Common myeloid progenitor, CD34-positive (primary cell): ENCODE data around the gene TMEM256.
A peak's percentile ranks its signal among the peaks of the same experiment; 100 is the strongest.

ENCODE experiments used
- CTCF ChIA-PET: fragments of 350-600 bp; sonication (Branson Sonifier 250); formaldehyde crosslinking; loops from one replicate; lab custom pipeline; 2021; ENCODE audit warnings: antibody characterized with exemption; lab: Charles Lee
- POLR2A ChIA-PET: fragments of 350-600 bp; sonication (Branson Sonifier 250); formaldehyde crosslinking; loops from one replicate; lab custom pipeline; 2021; ENCODE audit warnings: antibody characterized with exemption; lab: Charles Lee
- DNase-seq, 3 donors: peaks; one replicate each; pipeline versions ENCODE4 v3.0.0 to v3.0.0-alpha.2; 2013
- H3K27ac ChIP-seq, 2 experiments: 1 replicate in 1 of 2; 2 replicates in 1 of 2; pipeline ENCODE4 v1.7.0; 2013; ENCODE audit warnings: inconsistent platforms in 2 of 2, low read length in 2 of 2, mild to moderate bottlenecking in 2 of 2, low read depth in 1 of 2, moderate library complexity in 1 of 2; ENCODE audit not compliant: severe bottlenecking in 2 of 2, insufficient read depth in 1 of 2, poor library complexity in 1 of 2
- H3K27me3 ChIP-seq, 5 experiments: replicated peaks in 2 of 5; 1 replicate in 3 of 5; 2 replicates in 2 of 5; pipeline versions ENCODE4 v1.6.1 to v1.7.0; 2013; ENCODE audit warnings: low read length in 4 of 5, mild to moderate bottlenecking in 2 of 5, moderate library complexity in 2 of 5, inconsistent platforms in 1 of 5; ENCODE audit not compliant: insufficient read depth in 5 of 5, control insufficient read depth in 4 of 5
- H3K36me3 ChIP-seq, 4 experiments: 1 replicate in 2 of 4; 2 replicates in 2 of 4; pipeline versions ENCODE4 v1.6.1 to v1.7.0; 2013; ENCODE audit warnings: low read length in 3 of 4, control low read depth in 1 of 4, mild to moderate bottlenecking in 1 of 4; ENCODE audit not compliant: control insufficient read depth in 4 of 4, insufficient read depth in 4 of 4
- H3K4me1 ChIP-seq, 4 experiments: 1 replicate in 3 of 4; 2 replicates in 1 of 4; pipeline versions ENCODE4 v1.6.1 to v1.7.1; 2013; ENCODE audit warnings: low read length in 3 of 4, mild to moderate bottlenecking in 3 of 4, control low read depth in 1 of 4, inconsistent platforms in 1 of 4, moderate library complexity in 1 of 4; ENCODE audit not compliant: control insufficient read depth in 4 of 4, insufficient read depth in 4 of 4; ENCODE audit errors: control extremely low read depth in 1 of 4
- H3K4me3 ChIP-seq, 7 experiments: 1 replicate in 4 of 7; 2 replicates in 3 of 7; pipeline versions ENCODE4 v1.5.1 to v1.7.0; 2013; ENCODE audit warnings: mild to moderate bottlenecking in 7 of 7, low read length in 6 of 7, moderate library complexity in 6 of 7, inconsistent platforms in 2 of 7, low read depth in 2 of 7, control low read depth in 1 of 7; ENCODE audit not compliant: insufficient read depth in 4 of 7, control insufficient read depth in 1 of 7; ENCODE audit errors: extremely low read depth in 1 of 7
- H3K9me3 ChIP-seq, 5 experiments: 1 replicate in 4 of 5; 2 replicates in 1 of 5; pipeline versions ENCODE4 v1.6.1 to v1.7.1; 2013; ENCODE audit warnings: low read length in 4 of 5, mild to moderate bottlenecking in 2 of 5, inconsistent platforms in 1 of 5, low read depth in 1 of 5, moderate library complexity in 1 of 5; ENCODE audit not compliant: control insufficient read depth in 4 of 5, insufficient read depth in 2 of 5; ENCODE audit errors: control extremely low read depth in 1 of 5
- WGBS: methylation state at CpG from one replicate; pipeline ENCODE4 v1.1.5; 2013; ENCODE audit not compliant: insufficient coverage; 5-methylcytosine and 5-hydroxymethylcytosine counted together

TMEM256 gene

DNA sequence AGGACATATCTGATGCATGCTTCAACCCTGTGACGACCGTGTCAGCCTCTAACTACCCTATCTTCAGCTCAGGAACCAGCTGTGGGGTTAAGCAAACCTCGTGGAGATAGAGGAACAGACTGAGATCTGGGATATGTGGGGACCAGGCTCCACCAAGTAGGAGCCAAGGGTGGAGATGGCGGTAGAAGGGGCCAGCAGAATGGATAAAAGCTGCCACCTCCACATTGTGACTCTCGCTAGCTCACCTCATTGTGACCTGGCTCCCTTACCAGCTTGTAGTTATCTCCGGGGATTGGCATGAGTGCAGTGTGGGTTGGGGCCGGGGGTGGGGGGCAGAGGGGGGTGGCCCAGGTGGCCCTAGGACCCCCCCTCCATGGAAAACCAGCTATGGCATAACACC is 21.4 kb upstream of the TMEM256 start, which contains the start of gene SPEM2:
SPEM2 (plus strand) TSS at position 301 of the 400 bp plus-strand sequence; CDS start at position 374, 73 bp downstream.
- no peaks in the 10 kb centered on the region for H3K4me1 ChIP-seq
- no peak within 1 kb of the TSS for H3K4me3 ChIP-seq
- ChIA-PET POLR2A (no interaction called here), CTCF (interaction anchor here (0.7 to 1.9 kb wide), 5 partner anchors 11 to 72 kb away, joined by 3 to 12 read pairs (median 3); partner anchors contain the start of gene TMEM102)
- 86% methylated on average over 7 of the region's 7 CpGs for WGBS
- H3K27ac ChIP-seq = no peak within 1 kb of the TSS
- H3K9me3 ChIP-seq = no peaks in the 10 kb centered on the region
- no peaks in the 10 kb centered on the region for H3K36me3 ChIP-seq
- no peaks in the 10 kb centered on the region for H3K27me3 ChIP-seq
- DNase-seq = peak in 2 of 3 donors; percentile 24 to 39

DNA sequence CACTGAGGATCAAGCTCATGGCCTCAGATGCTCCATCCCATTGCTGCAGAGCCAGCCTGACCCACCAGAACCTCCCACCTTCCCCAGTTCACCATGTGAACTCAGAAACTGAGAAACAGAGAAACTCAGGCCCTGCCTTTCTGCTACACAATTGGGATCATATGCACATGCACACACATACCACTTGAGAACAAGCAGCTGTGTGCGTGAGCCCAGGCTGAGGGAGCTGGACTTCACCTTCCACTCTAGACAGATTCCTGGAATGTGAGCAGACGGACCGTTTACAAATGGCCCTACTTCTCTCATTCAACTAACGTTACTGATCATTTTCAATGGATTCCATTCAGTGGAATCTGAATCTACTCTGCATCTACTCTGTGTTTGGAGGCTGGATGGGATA is 19.8 kb upstream of the TMEM256 start:
- 100% methylated on average over 4 of the region's 4 CpGs for WGBS
- no peaks in the 10 kb centered on the region for H3K9me3 ChIP-seq
- no peaks in the 10 kb centered on the region for H3K4me1 ChIP-seq
- H3K4me3 ChIP-seq = no peak overlapping the region
- CTCF ChIA-PET = interaction anchor here (1.2 to 2.0 kb wide), 2 partner anchors 9 to 13 kb away, joined by 3 to 5 read pairs; no protein-coding TSS in a partner anchor
- H3K36me3 ChIP-seq = no peaks in the 10 kb centered on the region
- H3K27ac ChIP-seq = no peak overlapping the region
- H3K27me3 ChIP-seq = no peaks in the 10 kb centered on the region
- no peak for DNase-seq
- POLR2A ChIA-PET = no interaction called here

DNA sequence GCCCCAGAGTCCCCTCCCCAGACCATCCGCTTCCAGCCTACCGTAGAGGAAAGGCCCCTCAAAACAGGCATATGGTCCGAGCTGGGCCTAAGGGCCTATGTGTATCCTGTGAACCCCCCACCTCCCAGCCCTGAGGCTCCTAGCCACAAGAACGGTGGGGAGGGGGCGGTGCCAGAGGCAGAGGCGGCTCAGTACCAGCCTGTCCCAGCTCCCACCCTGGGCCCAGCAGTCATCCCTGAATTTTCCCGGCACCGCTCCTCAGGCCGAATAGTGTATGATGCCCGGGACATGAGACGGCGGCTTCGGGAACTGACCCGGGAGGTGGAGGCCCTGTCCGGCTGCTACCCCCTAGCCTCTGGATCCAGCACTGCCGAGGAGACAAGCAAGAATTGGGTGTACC is 17.3 kb upstream of the TMEM256 start:
- POLR2A ChIA-PET = no interaction called here
- CTCF ChIA-PET = no interaction called here

DNA sequence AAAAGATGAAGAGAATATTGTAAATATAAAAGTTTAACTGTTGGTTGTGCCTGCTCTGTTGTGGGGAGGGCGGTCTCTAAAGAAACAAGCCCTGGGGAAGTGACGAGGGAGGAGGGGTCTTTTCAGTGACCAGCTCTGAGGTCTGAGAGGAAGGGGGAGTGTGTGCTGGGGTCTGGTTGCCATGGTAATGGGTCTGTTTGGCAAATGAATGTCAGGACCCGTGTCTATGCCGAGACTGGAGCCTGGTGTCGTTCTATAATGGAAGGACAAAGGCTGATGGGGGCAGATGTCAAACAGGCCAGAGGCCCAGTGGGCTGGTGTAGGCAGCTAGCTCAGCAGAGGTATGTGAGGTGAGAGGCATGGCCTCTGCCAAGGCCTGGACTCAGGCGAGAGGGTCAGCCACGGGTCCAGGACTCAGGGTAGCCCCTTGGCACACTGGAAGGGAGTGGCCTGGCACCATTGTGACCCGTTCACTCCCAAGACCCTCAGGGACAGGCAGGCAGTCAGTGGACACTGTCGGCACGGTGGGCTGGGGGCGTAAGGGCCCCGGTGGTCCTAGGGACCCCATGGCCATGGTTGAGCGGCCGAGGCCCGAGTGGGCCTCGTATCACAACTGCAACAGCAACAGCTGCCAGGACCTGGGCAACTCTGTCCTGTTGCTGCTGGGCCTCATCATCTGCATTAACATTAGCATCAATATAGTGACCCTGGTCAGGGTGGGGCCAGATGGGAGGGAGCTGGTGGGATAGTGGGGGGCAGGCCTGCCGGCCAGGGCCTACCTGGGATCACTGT is 16.1 kb upstream of the TMEM256 start, which contains the start of gene SPEM1:
SPEM1 (plus strand) TSS at position 506 of the 792 bp plus-strand sequence; CDS start at position 567, 61 bp downstream.
- no peak for DNase-seq
- Histone ChIP-seq H3K27ac (no peak within 1 kb of the TSS), H3K9me3 (no peaks in the 10 kb centered on the region), H3K4me1 (no peaks in the 10 kb centered on the region), H3K27me3 (no peaks in the 10 kb centered on the region), H3K36me3 (peaks cover 0 to 2% (median 1%) of the 10 kb centered on the region in 4 experiments), H3K4me3 (no peak within 1 kb of the TSS)
- 97% methylated on average over 15 of the region's 17 CpGs for WGBS
- ChIA-PET CTCF (interaction anchor here (0.6 kb wide), 1 partner anchor 29 kb away, joined by 3 read pairs; no protein-coding TSS in a partner anchor), POLR2A (no interaction called here)

More for the DNA sequence above, 17.3 kb upstream of the TMEM256 start:
- Histone ChIP-seq H3K4me3 (no peak overlapping the region), H3K27me3 (no peaks in the 10 kb centered on the region), H3K27ac (no peak overlapping the region), H3K9me3 (no peaks in the 10 kb centered on the region), H3K4me1 (no peaks in the 10 kb centered on the region), H3K36me3 (peaks cover 0 to 2% (median under 1%) of the 10 kb centered on the region in 4 experiments)
- WGBS = over 99% methylated on average over 13 of the region's 16 CpGs
- DNase-seq = no peak

DNA sequence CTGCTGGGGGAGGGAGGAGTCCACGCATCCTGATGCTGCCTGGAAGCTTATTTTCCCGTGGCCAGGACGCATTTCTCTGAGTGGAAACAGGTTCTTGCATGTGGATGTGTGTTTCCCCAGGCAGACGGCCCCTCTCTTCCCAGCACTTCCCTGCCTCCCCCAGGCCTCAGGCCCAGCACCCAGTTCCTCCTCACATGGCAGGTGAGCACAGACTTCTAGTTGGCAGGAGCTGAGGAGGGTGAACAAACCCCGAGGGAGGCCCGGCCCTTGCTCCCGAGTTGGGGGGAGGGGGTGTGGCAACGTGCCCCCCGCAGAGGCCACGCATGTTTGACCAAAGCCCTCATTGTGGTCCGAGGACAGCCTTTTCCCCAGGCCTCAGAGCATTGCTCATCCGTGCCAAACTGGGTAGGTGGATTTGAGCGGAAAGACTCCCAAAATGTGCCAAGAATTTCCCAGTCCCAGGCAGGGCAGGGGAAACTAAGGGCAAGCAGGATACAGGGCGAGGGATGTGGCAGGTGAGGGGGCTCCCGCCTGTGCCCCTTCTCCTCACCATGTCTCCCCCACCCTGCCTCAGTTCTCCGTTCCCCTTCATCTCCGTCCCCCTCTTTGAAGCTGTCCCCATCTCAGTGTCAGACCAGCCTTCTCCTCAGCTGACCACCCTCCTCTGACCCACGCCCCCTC is 14.7 kb upstream of the TMEM256 start:
- H3K4me3 ChIP-seq = no peak overlapping the region
- no peak for DNase-seq
- 88% methylated on average over 10 of the region's 18 CpGs for WGBS
- H3K9me3 ChIP-seq = no peaks in the 10 kb centered on the region
- H3K4me1 ChIP-seq = no peaks in the 10 kb centered on the region
- POLR2A ChIA-PET = no interaction called here
- no peaks in the 10 kb centered on the region for H3K27me3 ChIP-seq
- H3K36me3 ChIP-seq = peaks cover 0 to 4% (median 2%) of the 10 kb centered on the region in 4 experiments
- H3K27ac ChIP-seq = no peak overlapping the region
- CTCF ChIA-PET = interaction anchor here (0.8 kb wide), 1 partner anchor 58 kb away, joined by 3 read pairs; no protein-coding TSS in a partner anchor

DNA sequence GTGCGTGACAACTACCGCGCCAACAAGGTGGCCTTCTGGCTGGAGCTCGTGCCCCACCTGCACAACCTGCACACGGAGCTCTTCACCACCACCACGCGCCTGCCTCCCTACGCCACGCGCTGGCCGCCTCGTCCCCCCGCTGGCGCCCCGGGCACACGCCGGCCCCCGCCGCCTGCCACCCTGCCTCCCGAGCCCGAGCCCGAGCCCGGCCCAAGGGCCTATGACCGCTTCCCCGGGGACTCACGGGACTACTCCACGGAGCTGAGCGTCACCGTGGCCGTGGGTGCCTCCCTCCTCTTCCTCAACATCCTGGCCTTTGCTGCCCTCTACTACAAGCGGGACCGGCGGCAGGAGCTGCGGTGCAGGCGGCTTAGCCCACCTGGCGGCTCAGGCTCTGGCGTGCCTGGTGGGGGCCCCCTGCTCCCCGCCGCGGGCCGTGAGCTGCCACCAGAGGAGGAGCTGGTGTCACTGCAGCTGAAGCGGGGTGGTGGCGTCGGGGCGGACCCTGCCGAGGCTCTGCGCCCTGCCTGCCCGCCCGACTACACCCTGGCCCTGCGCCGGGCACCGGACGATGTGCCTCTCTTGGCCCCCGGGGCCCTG is 13.3 kb upstream of the TMEM256 start:
- Histone ChIP-seq H3K9me3 (no peaks in the 10 kb centered on the region), H3K36me3 (peaks cover 0 to 4% (median 2%) of the 10 kb centered on the region in 4 experiments), H3K27me3 (no peaks in the 10 kb centered on the region), H3K4me3 (no peak overlapping the region), H3K4me1 (no peaks in the 10 kb centered on the region), H3K27ac (no peak overlapping the region)
- CTCF ChIA-PET = interaction anchor here (1.4 kb wide), 1 partner anchor 19 kb away, joined by 4 read pairs; no protein-coding TSS in a partner anchor
- 96% methylated on average over 38 of the region's 54 CpGs for WGBS
- POLR2A ChIA-PET = no interaction called here
- no peak for DNase-seq
